Activated CD4-positive, alpha-beta T cell treated with anti-CD3 and anti-CD28 coated beads for 48 hours (primary cell): ENCODE data around the gene FSCN2.
A peak's percentile ranks its signal among the peaks of the same experiment; 100 is the strongest.

Experiments
- DNase-seq: peaks from one replicate; pipeline ENCODE4 v3.0.0-alpha.2; 2020

The FSCN2 gene

GRCh38 chr17:81527591-81528383 lies at the start of gene FSCN2:
FSCN2 (plus strand) TSS chr17:81528377; CDS start chr17:81528532, 155 bp downstream.
- DNase-seq, result no peak

- DNase-seq, result no peak
Measured at GRCh38 chr17:81479175-81480071, 48.8 kb upstream of the FSCN2 start.

- no peak for DNase-seq
Measured at GRCh38 chr17:81480140-81481072, 47.8 kb upstream of the FSCN2 start.

- peak; percentile 64 for DNase-seq
Measured at GRCh38 chr17:81481073-81481799, 46.9 kb upstream of the FSCN2 start.

GRCh38 chr17:81481815-81482505 lies 46.2 kb upstream of the FSCN2 start:
- no peak for DNase-seq

- DNase-seq, result no peak
Measured at GRCh38 chr17:81482673-81483072, 45.5 kb upstream of the FSCN2 start.

- DNase-seq, result no peak
Measured at GRCh38 chr17:81483085-81483861, 44.9 kb upstream of the FSCN2 start.

- DNase-seq, result no peak
Measured at GRCh38 chr17:81483862-81484194, 44.3 kb upstream of the FSCN2 start.

- peak; percentile 93 for DNase-seq
Measured at GRCh38 chr17:81484195-81484979, 43.8 kb upstream of the FSCN2 start.

- DNase-seq, result no peak
Measured at GRCh38 chr17:81486199-81486810, 41.9 kb upstream of the FSCN2 start.

- no peak for DNase-seq
Measured at GRCh38 chr17:81487089-81487486, 41.1 kb upstream of the FSCN2 start.

GRCh38 chr17:81487487-81488275 lies 40.5 kb upstream of the FSCN2 start:
- DNase-seq, result peak; percentile 86

GRCh38 chr17:81488276-81488860 lies 39.8 kb upstream of the FSCN2 start:
- DNase-seq, result peak; percentile 43

- DNase-seq, result no peak
Measured at GRCh38 chr17:81489012-81489997, 38.9 kb upstream of the FSCN2 start.

- no peak for DNase-seq
Measured at GRCh38 chr17:81489998-81490992, 37.9 kb upstream of the FSCN2 start.

GRCh38 chr17:81491181-81491581 lies 37.0 kb upstream of the FSCN2 start:
- no peak for DNase-seq
